BLaER1 treated with 17β-estradiol and CSF1 and Interleukin-3, amounts not matched to agents 10 nM and 100 nM (cell line): ENCODE results near the gene SLCO1B3.
A peak's percentile ranks its signal among the peaks of the same experiment; 100 is the strongest.
"Not testable (repeated sequence)": the region's sequence is repeated elsewhere in the genome, so short reads cannot be mapped to it uniquely, and the experiment has no call there.

Experiments used
- H3K27ac ChIP-seq, 11 experiments: shearing (Covaris generic); formaldehyde crosslinking; 2 replicates each; pipeline ENCODE4 v1.8.1; 2022
- H3K27me3 ChIP-seq, 11 experiments: shearing (Covaris generic); formaldehyde crosslinking; 2 replicates each; pipeline ENCODE4 v1.8.1; 2022
- H3K36me3 ChIP-seq, 11 experiments: shearing (Covaris generic); formaldehyde crosslinking; 2 replicates each; pipeline ENCODE4 v1.8.1; 2022
- H3K4me1 ChIP-seq, 10 experiments: shearing (Covaris generic); formaldehyde crosslinking; 2 replicates each; pipeline ENCODE4 v1.8.1; 2022
- H3K4me2 ChIP-seq, 11 experiments: shearing (Covaris generic); formaldehyde crosslinking; 2 replicates each; pipeline ENCODE4 v1.8.1; 2022
- H3K4me3 ChIP-seq, 10 experiments: shearing (Covaris generic); formaldehyde crosslinking; 2 replicates each; pipeline ENCODE4 v1.8.1; 2022
- H3K9ac ChIP-seq, 11 experiments: shearing (Covaris generic); formaldehyde crosslinking; 2 replicates each; pipeline ENCODE4 v1.8.1; 2022
- H3K9me3 ChIP-seq, 11 experiments: shearing (Covaris generic); formaldehyde crosslinking; replicated peaks in 1 of 11; 2 replicates each; pipeline ENCODE4 v1.8.1; 2022
- H4K20me1 ChIP-seq, 11 experiments: shearing (Covaris generic); formaldehyde crosslinking; 2 replicates each; pipeline ENCODE4 v1.8.1; 2022
- Cebpa-rat ChIP-seq, 11 experiments: shearing (Covaris generic); IDR thresholded peaks; 2 replicates each; pipeline ENCODE4 v1.8.1; 2022

The SLCO1B3 gene

GRCh38 chr12:20810487-20810886 lies at the start of gene SLCO1B3:
Gene SLCO1B3 (plus strand): TSS chr12:20810705. CDS start chr12:20815739, 5,034 bp downstream.
- no peak within 1 kb of the TSS for H3K27ac ChIP-seq

GRCh38 chr12:20777420-20777819 lies 33.1 kb upstream of the SLCO1B3 start:
- Histone ChIP-seq H3K4me3 (no peak overlapping the region), H3K9me3 (peaks cover 0 to 6% (median 0%) of the 10 kb centered on the region in 11 experiments; a peak in 1 of 22 replicates), H3K9ac (no peak overlapping the region), H3K27me3 (no peaks in the 10 kb centered on the region), H3K36me3 (no peaks in the 10 kb centered on the region), H3K4me1 (no peaks in the 10 kb centered on the region), H3K4me2 (no peak overlapping the region), H4K20me1 (no peaks in the 10 kb centered on the region), H3K27ac (no peak overlapping the region)
- TF ChIP-seq Cebpa-rat (IDR thresholded peaks at IDR 0.05) = no peak

More at GRCh38 chr12:20810487-20810886, at the start of gene SLCO1B3:
- Histone ChIP-seq H3K27me3 (no peaks in the 10 kb centered on the region), H3K4me1 (peaks cover 0 to 15% (median 11%) of the 10 kb centered on the region in 10 experiments; a peak in 12 of 20 replicates), H4K20me1 (no peaks in the 10 kb centered on the region), H3K4me2 (no peak within 1 kb of the TSS), H3K36me3 (no peaks in the 10 kb centered on the region), H3K4me3 (no peak within 1 kb of the TSS), H3K9ac (no peak within 1 kb of the TSS), H3K9me3 (peaks cover 7 to 20% (median 11%) of the 10 kb centered on the region in 11 experiments; a peak in 16 of 22 replicates)
- no peak for TF ChIP-seq Cebpa-rat (IDR thresholded peaks at IDR 0.05)

DNA sequence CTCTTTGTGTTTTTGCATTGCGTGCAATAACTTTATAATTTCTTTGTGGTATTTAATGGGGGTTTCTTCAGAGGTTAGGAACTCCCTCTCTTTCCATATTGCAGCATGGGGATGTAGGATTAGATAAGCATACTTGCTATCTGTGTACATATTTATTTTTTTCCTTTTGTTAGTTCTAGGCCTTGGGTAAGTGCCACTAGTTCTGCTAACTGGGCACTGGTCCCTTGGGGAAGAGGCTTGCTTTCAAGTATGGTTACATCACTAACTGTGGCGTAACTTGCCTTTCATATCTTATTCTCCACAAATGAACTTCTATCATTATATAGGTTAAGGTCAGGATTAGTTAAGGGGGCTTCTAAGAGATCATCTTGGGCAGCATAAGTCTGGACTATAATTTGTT lies 31.5 kb upstream of the SLCO1B3 start:
- H3K27ac ChIP-seq = no peak overlapping the region
- H3K4me1 ChIP-seq = no peaks in the 10 kb centered on the region
- no peak overlapping the region for H3K4me3 ChIP-seq
- peaks cover 0 to 6% (median 0%) of the 10 kb centered on the region in 11 experiments; a peak in 1 of 22 replicates for H3K9me3 ChIP-seq
- TF ChIP-seq Cebpa-rat (IDR thresholded peaks at IDR 0.05) = no peak
- no peaks in the 10 kb centered on the region for H3K27me3 ChIP-seq
- no peak overlapping the region for H3K9ac ChIP-seq
- no peak overlapping the region; a peak in 1 of 22 replicates for H3K4me2 ChIP-seq
- H3K36me3 ChIP-seq = no peaks in the 10 kb centered on the region
- no peaks in the 10 kb centered on the region for H4K20me1 ChIP-seq

- H3K4me1 ChIP-seq, H4K20me1 ChIP-seq, H3K4me3 ChIP-seq, H3K27me3 ChIP-seq, H3K27ac ChIP-seq, H3K4me2 ChIP-seq, H3K9ac ChIP-seq, H3K9me3 ChIP-seq, H3K36me3 ChIP-seq: not testable (repeated sequence)
These were observed 30.5 kb upstream of the SLCO1B3 start for GRCh38 chr12:20779971-20780370.

GRCh38 chr12:20783796-20784357 lies 26.6 kb upstream of the SLCO1B3 start:
- not testable (repeated sequence) for H3K4me1 ChIP-seq, H3K4me2 ChIP-seq, H3K4me3 ChIP-seq, H4K20me1 ChIP-seq, H3K36me3 ChIP-seq, H3K27me3 ChIP-seq, H3K27ac ChIP-seq, H3K9me3 ChIP-seq, H3K9ac ChIP-seq

DNA sequence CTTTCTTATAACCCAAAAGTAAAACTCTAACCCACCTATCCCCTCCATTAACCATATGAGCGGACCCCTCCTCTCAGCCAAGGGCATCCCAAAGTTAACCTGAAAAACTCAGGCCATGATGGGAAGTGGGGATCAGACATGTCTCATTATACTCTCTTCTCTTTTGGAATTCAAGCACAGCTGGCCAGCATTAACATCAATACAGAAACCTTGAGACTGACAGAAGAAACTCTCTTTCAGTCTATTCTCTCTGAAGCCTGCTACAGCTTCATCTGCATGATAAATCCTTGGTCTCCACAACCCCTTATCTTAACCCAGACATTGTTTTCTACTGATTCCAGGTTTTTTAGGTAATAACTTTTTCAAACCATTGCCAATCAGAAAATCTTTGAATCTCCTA lies 17.5 kb upstream of the SLCO1B3 start:
- no peaks in the 10 kb centered on the region for H3K4me1 ChIP-seq
- no peak overlapping the region for H3K4me2 ChIP-seq
- H3K27ac ChIP-seq = no peak overlapping the region
- H3K9ac ChIP-seq = no peak overlapping the region
- H4K20me1 ChIP-seq = no peaks in the 10 kb centered on the region
- no peaks in the 10 kb centered on the region for H3K27me3 ChIP-seq
- no peaks in the 10 kb centered on the region for H3K9me3 ChIP-seq
- TF ChIP-seq Cebpa-rat (IDR thresholded peaks at IDR 0.05) = no peak
- H3K36me3 ChIP-seq = no peaks in the 10 kb centered on the region
- H3K4me3 ChIP-seq = no peak overlapping the region

DNA sequence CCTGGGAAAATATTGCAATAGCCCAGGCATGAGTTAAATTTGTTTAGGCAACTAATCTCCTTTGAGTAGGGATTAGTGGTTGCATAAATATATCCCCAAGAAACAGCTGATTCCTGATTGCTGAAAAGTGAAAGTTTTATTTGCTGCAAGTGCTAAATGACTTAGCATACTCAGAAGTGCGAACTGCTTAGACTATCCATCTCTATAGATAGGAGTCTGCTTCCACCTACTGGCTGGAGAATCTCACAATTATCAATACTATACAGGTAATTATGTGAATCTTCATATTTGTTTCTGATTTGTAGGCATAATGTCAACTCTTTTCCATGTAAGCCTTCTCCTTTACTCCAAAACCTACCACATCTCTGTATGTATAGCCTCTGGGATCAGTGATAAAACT lies 12.0 kb upstream of the SLCO1B3 start:
- TF ChIP-seq Cebpa-rat (IDR thresholded peaks at IDR 0.05) = no peak
- H3K9ac ChIP-seq = no peak overlapping the region
- H3K9me3 ChIP-seq = no peaks in the 10 kb centered on the region
- no peak overlapping the region for H3K4me2 ChIP-seq
- H3K27ac ChIP-seq = no peak overlapping the region
- no peaks in the 10 kb centered on the region for H3K36me3 ChIP-seq
- H3K27me3 ChIP-seq = no peaks in the 10 kb centered on the region
- no peaks in the 10 kb centered on the region for H4K20me1 ChIP-seq
- H3K4me1 ChIP-seq = no peaks in the 10 kb centered on the region
- no peak overlapping the region for H3K4me3 ChIP-seq

GRCh38 chr12:20800160-20800559 lies 10.3 kb upstream of the SLCO1B3 start:
- TF ChIP-seq Cebpa-rat (IDR thresholded peaks at IDR 0.05) = no peak
- Histone ChIP-seq H3K4me3 (no peak overlapping the region), H4K20me1 (no peaks in the 10 kb centered on the region), H3K27me3 (no peaks in the 10 kb centered on the region), H3K9ac (no peak overlapping the region), H3K9me3 (no peaks in the 10 kb centered on the region), H3K4me2 (no peak overlapping the region), H3K27ac (no peak overlapping the region), H3K4me1 (no peaks in the 10 kb centered on the region), H3K36me3 (no peaks in the 10 kb centered on the region)

DNA sequence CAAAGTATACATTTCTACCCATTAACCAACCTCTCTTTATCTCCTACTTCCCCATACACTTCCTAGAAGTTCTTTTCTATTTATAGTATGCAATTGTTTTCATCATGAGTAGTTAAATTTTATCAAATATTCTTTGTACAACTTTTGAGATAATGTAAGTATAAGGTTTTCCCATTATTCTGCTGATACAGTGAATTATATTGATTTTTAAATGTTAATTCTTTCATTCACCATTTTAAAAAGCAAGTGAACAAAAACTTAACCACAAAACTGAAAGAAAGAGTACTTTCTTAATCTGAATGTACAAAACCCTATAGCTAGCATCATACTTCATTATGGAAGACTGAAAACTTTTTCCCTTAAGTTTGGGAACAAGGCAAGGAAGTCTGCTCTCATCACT lies 9.5 kb upstream of the SLCO1B3 start:
- no peak overlapping the region for H3K27ac ChIP-seq
- no peaks in the 10 kb centered on the region for H3K27me3 ChIP-seq
- no peak overlapping the region for H3K9ac ChIP-seq
- H3K36me3 ChIP-seq = no peaks in the 10 kb centered on the region
- 0 out of 22 replicates have a peak, but pooled peaks cover 0 to 2% (median 0%) of the 10 kb centered on the region in 11 experiments for H3K9me3 ChIP-seq
- H4K20me1 ChIP-seq = no peaks in the 10 kb centered on the region
- no peak for TF ChIP-seq Cebpa-rat (IDR thresholded peaks at IDR 0.05)
- H3K4me2 ChIP-seq = no peak overlapping the region
- no peak overlapping the region for H3K4me3 ChIP-seq
- H3K4me1 ChIP-seq = no peaks in the 10 kb centered on the region

DNA sequence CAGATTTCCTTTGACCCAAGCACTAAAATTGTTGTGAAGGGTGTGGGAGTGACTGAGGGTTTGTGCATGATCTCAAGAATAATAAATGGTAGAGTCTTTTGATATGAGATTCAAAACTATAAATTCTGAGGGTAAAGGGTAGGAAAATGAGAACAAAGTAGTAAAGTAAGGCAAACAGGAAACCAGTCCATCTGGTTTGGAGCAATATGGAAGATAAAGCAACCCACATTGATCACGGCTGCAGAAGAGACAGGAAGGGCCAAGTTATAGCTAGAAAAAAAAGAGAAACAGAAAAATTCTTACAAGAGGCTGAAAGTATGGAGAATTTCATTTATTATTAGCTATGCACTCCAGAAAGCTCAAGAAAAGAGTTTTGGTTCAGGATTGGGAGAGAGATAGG lies 4.6 kb upstream of the SLCO1B3 start:
- Histone ChIP-seq H3K4me2 (peak overlapping the region in 1 of 11 experiments; percentile 13; a peak in 1 of 22 replicates), H3K36me3 (no peaks in the 10 kb centered on the region), H3K9me3 (peaks cover 7 to 20% (median 11%) of the 10 kb centered on the region in 11 experiments; a peak in 16 of 22 replicates), H3K4me3 (no peak overlapping the region), H3K9ac (no peak overlapping the region), H3K27ac (no peak overlapping the region), H4K20me1 (no peaks in the 10 kb centered on the region), H3K27me3 (no peaks in the 10 kb centered on the region), H3K4me1 (peaks cover 0 to 15% (median 11%) of the 10 kb centered on the region in 10 experiments; a peak in 12 of 20 replicates)
- TF ChIP-seq Cebpa-rat (IDR thresholded peaks at IDR 0.05) = no peak
